Left lung (tissue), 10 donors: ENCODE results near the gene BPGM. TPM values are rescaled to one million over a fixed set of nuclear protein-coding genes. Genes with fewer than 3 reads are reported as not detected.

Experiments used
- ATAC-seq: fragments of 200-7000 bp; cut with Tn5 transposase; one replicate; pipeline ENCODE4 v1.9.1; 2020; ENCODE audit warnings: moderate library complexity
- DNase-seq, 4 donors: peaks; one replicate each; pipeline ENCODE4 v3.0.0-alpha.2; 2013 to 2020
- H3K27ac ChIP-seq, 2 donors: fragments of 200-600 bp; sonication (generic) in 1 of 2; one replicate each; pipeline versions ENCODE4 v1.5.0 to v1.8.0; 2020 to 2021
- H3K27me3 ChIP-seq, 2 donors: fragments of 200-600 bp; sonication (generic) in 1 of 2; one replicate each; pipeline versions ENCODE4 v1.5.0 to v1.8.0; 2020 to 2021
- H3K36me3 ChIP-seq, 2 donors: fragments of 200-600 bp; sonication (generic) in 1 of 2; one replicate each; pipeline versions ENCODE4 v1.5.0 to v1.8.0; 2020 to 2021
- H3K4me1 ChIP-seq, 2 donors: fragments of 200-600 bp; one replicate each; pipeline ENCODE4 v1.8.0; 2021
- H3K4me3 ChIP-seq, 2 donors: fragments of 200-600 bp; sonication (generic) in 1 of 2; one replicate each; pipeline versions ENCODE4 v1.5.0 to v1.8.0; 2020 to 2021; ENCODE audit warnings: mild to moderate bottlenecking in 1 of 2
- H3K9me3 ChIP-seq, 2 donors: fragments of 200-600 bp; sonication (generic) in 1 of 2; one replicate each; pipeline versions ENCODE4 v1.5.0 to v1.8.0; 2020 to 2021
- intact Hi-C, 2 donors: fragments of 100-400 bp; cut with DNase I; formaldehyde crosslinking; loops; one replicate each; pipeline versions ENCODE4 v1.11.2 to v1.14.2; 2022
- polyA plus RNA-seq, 6 donors: library from polyadenylated mRNA; unstranded; fragments of 120-200 nt; gene quantifications; one replicate each; pipeline ENCODE4 v1.2.1, GENCODE V29; 2013; ENCODE audit not compliant: insufficient read length in 6 of 6
- total RNA-seq, 2 donors: library from RNA; stranded (reverse); fragmentation: NEBNext Ultra II Directional; extraction: Animal tissue kit (Norgen Biotek cat#: 25700); gene quantifications; one replicate each; pipeline ENCODE4 v1.2.1, GENCODE V29; 2021
- TF ChIP-seq, protein P1 (sequence below), 2 donors: fragments of 200-600 bp; sonication (generic) in 1 of 2; IDR thresholded peaks; one replicate each; pipeline versions ENCODE4 v1.5.0 to v1.8.0; 2021; ENCODE audit warnings: antibody characterized with exemption in 2 of 2
- donor health status: DM: no; HTN: yes; CAD: no.
- donor health status: DM: no; HTN: no; CAD: no.

Gene BPGM
- total and polyA plus RNA-seq, 8 donors, result 16.0 to 38.9 (median 26.7) TPM

DNA sequence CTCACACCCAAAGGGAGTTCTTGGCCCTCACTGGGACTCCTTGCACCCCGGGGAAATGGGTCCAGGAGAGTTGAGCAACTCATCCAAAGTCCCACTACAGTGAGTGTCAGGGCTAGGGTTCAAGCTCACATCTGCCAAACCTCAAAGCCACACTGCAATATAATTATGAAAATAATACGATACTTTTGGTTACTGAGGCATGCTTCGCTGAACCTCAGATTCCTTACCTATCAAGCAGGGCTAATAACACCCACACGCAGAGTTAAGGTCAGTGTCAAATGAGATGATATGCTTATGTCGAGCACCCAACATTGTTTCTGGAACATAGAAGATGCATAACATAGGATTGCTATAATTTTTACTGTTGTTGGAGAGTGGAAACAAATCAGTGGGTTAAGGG lies 58.2 kb downstream of the BPGM start:
- Histone ChIP-seq H3K36me3 (no peaks in the 10 kb centered on the region), H3K9me3 (no peaks in the 10 kb centered on the region), H3K4me1 (no peaks in the 10 kb centered on the region), H3K27me3 (no peaks in the 10 kb centered on the region), H3K27ac (no peak overlapping the region), H3K4me3 (no peak overlapping the region)
- DNase-seq (no peak), ATAC-seq (no peak)
- TF ChIP-seq, protein P1, sequence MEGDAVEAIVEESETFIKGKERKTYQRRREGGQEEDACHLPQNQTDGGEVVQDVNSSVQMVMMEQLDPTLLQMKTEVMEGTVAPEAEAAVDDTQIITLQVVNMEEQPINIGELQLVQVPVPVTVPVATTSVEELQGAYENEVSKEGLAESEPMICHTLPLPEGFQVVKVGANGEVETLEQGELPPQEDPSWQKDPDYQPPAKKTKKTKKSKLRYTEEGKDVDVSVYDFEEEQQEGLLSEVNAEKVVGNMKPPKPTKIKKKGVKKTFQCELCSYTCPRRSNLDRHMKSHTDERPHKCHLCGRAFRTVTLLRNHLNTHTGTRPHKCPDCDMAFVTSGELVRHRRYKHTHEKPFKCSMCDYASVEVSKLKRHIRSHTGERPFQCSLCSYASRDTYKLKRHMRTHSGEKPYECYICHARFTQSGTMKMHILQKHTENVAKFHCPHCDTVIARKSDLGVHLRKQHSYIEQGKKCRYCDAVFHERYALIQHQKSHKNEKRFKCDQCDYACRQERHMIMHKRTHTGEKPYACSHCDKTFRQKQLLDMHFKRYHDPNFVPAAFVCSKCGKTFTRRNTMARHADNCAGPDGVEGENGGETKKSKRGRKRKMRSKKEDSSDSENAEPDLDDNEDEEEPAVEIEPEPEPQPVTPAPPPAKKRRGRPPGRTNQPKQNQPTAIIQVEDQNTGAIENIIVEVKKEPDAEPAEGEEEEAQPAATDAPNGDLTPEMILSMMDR (IDR thresholded peaks at IDR 0.05), result no peak
- intact Hi-C loops, result no loop called here

DNA sequence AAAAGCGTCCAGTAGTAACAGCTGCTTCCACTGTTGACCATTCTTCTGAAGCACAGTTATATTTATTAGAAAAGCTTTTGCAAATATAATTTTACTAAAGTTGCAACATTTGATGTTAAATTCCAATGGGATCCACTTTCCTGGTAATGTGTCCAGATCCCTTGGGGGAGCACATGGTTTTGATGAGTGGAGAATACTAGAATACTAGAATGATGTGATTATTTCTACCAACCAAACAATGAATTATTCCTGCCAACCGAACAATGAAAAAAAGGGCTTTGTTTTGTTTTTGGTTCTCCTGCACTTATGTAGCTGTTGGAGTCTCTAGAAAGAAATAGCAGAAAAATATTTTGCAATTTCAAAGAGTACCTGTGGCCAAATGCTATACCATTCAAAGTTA lies 59.1 kb downstream of the BPGM start:
- DNase-seq (no peak), ATAC-seq (no peak)
- intact Hi-C loops, result no loop called here
- Histone ChIP-seq H3K27me3 (no peaks in the 10 kb centered on the region), H3K9me3 (no peaks in the 10 kb centered on the region), H3K36me3 (no peaks in the 10 kb centered on the region), H3K4me1 (no peaks in the 10 kb centered on the region), H3K27ac (no peak overlapping the region), H3K4me3 (no peak overlapping the region)
- TF ChIP-seq, protein P1 (IDR thresholded peaks at IDR 0.05), result no peak

DNA sequence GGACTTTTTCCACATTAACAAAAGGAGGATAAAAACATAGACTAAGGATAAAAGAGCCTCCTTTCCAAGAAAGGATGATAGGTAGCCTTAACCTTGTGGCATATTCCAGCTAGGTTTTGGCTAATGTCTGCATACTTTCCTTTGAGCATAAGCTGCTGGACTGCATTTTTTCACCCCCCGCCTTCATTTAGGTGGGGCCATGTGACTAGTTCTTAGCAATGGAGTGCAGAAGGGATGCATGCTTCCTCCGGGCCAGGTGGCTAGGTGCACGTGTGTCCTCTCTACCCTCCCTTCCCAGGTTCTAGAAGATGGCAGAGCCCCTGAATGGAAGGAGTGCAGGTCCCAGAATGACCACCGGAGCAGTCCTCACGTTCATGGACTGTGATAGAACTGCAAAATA lies 59.8 kb downstream of the BPGM start:
- TF ChIP-seq, protein P1 (IDR thresholded peaks at IDR 0.05), result no peak
- Histone ChIP-seq H3K4me3 (no peak overlapping the region), H3K9me3 (no peaks in the 10 kb centered on the region), H3K4me1 (no peaks in the 10 kb centered on the region), H3K36me3 (no peaks in the 10 kb centered on the region), H3K27ac (no peak overlapping the region), H3K27me3 (no peaks in the 10 kb centered on the region)
- no peak for ATAC-seq
- DNase-seq, result no peak
- intact Hi-C loops, result no loop called here

DNA sequence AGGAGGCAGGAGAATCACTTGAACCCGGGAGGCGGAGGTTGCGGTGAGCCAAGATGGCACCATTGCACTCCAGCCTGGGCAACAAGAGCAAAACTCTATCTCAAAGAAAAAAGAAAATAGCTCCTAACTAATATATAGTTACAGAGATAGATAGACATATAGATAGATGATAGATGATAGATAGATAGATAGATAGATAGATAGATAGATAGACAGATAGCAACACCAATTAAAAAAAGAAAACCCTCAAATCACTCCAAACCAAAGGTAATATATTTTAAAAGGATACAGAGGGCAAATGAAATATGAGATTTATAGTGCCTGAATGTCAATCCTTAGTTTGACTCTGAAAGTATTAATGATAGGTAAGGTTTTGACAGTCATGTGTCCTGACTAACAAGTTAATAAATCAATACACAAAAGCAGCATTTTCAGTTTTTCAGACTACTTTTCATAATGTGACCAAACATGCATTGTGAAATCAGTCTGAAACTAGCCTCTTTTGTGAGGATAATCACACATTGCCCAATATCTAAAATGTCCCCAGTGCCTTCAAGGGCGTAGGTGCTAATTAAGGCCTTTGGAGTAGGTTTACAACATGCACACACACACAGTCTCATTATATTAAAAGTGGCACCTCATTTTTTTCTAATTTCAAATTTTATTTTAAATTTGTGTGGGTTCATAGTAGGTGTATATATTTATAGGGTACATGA lies 61.2 kb downstream of the BPGM start:
- no peaks in the 10 kb centered on the region for H3K4me1 ChIP-seq
- intact Hi-C loops, result no loop called here
- DNase-seq, result no peak
- ATAC-seq, result peak; percentile 45
- H3K27ac ChIP-seq, result no peak overlapping the region
- H3K36me3 ChIP-seq, result no peaks in the 10 kb centered on the region
- H3K27me3 ChIP-seq, result no peaks in the 10 kb centered on the region
- TF ChIP-seq, protein P1 (IDR thresholded peaks at IDR 0.05), result no peak
- H3K9me3 ChIP-seq, result no peaks in the 10 kb centered on the region
- H3K4me3 ChIP-seq, result no peak overlapping the region

DNA sequence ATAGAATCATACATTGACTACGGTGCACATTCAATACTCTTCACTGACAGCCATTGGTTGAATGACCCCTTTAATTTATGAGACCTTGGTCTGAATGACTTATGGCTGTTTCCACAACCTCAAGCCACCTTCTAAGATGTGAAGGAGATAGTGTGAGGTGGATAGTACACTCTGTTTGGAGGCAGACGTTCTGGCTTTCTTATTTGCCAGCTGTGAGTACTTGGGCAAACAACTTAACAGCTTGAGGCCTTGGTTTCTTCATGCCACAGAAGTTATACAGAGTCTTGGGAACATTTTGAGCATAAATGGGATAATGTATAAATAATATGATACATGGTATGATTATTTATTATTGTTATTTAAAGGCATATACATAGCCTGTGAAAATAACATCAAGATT lies 62.0 kb downstream of the BPGM start:
- TF ChIP-seq, protein P1 (IDR thresholded peaks at IDR 0.05), result no peak
- DNase-seq (no peak), ATAC-seq (peak; percentile 73)
- H3K27ac ChIP-seq, result no peak overlapping the region
- H3K36me3 ChIP-seq, result no peaks in the 10 kb centered on the region
- intact Hi-C loops, result no loop called here
- no peaks in the 10 kb centered on the region for H3K27me3 ChIP-seq
- H3K9me3 ChIP-seq, result no peaks in the 10 kb centered on the region
- no peaks in the 10 kb centered on the region for H3K4me1 ChIP-seq
- no peak overlapping the region for H3K4me3 ChIP-seq
